GM12874 (cell line): ENCODE measurements around the gene PIGQ.

Experiments
- TF ChIP-seq, protein P1 (sequence below): IDR thresholded peaks from 2 replicates; pipeline ENCODE4 v1.5.1; 2011; ENCODE audit warnings: low read depth, mild to moderate bottlenecking, control low read depth, low read length, moderate library complexity; ENCODE audit not compliant: insufficient read depth

Gene PIGQ

DNA sequence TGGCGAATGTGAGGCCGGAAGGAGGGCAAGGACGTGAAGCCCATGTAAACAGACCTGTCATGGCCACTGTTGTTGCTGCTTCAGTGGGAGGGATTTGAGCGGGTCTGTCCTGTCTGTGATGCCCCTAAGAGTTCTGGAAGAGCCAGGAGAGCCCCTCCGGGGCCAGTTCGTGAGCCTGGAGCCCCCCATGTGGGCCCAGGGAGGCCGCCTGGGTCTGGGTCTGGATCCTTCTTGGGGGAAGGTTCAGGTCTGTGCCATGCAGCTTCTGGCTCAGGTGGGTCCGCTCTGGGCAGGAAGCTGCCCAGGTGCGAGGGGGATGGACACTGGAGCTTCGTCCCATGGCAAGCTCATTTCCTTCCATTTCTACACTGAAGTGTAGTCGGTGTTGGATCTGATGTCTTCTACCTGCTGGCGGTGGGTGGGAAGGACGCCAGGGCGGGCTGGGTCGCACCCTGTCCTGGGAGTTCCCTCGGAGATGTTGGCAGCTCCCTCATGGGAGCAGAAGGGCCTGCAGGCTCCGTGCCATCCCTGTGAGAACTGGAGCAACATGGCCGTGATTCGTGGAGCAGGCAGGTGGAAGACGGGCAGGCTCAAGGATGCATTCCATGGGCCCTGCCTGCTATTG lies 49.8 kb downstream of the PIGQ start:
- TF ChIP-seq, protein P1, sequence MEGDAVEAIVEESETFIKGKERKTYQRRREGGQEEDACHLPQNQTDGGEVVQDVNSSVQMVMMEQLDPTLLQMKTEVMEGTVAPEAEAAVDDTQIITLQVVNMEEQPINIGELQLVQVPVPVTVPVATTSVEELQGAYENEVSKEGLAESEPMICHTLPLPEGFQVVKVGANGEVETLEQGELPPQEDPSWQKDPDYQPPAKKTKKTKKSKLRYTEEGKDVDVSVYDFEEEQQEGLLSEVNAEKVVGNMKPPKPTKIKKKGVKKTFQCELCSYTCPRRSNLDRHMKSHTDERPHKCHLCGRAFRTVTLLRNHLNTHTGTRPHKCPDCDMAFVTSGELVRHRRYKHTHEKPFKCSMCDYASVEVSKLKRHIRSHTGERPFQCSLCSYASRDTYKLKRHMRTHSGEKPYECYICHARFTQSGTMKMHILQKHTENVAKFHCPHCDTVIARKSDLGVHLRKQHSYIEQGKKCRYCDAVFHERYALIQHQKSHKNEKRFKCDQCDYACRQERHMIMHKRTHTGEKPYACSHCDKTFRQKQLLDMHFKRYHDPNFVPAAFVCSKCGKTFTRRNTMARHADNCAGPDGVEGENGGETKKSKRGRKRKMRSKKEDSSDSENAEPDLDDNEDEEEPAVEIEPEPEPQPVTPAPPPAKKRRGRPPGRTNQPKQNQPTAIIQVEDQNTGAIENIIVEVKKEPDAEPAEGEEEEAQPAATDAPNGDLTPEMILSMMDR = no peak

DNA sequence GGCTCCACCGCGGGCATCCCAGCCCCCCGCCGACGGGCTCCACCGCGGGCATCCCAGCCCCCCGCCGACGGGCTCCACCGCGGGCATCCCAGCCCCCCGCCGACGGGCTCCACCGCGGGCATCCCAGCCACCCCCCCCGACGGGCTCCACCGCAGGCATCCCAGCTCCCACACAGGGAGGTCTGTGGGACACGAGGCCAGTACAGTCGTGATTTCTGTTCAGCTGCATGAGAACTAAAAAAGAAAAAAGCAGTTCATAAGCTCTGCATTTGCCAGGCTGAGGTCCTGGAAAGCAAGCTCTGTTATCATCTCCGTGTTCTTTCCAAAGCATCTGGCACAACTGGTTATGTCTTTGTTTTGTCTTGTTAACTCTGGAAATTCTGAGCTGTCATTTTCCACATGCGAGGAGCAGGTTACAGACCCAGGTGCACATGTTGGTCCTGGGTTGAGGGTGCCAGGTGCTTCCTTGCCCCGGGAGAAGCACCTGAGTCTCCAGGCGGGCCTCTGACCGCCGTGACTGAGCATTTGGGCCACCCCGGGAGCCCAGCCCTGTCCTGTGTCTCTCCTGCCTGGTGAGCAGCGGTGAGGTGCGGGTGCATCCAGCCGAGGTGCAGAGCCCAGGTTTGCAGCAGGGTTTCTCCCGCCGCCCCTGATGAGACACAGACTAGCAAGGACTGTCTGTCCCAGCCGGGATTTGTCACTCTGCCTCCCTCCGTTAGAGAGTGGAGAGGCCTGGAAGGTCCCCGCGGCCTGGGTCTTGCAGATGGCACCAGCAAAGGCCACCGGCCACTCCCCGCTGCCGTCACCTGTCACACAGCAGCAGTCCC lies 51.1 kb downstream of the PIGQ start:
- TF ChIP-seq, protein P1 = no peak

DNA sequence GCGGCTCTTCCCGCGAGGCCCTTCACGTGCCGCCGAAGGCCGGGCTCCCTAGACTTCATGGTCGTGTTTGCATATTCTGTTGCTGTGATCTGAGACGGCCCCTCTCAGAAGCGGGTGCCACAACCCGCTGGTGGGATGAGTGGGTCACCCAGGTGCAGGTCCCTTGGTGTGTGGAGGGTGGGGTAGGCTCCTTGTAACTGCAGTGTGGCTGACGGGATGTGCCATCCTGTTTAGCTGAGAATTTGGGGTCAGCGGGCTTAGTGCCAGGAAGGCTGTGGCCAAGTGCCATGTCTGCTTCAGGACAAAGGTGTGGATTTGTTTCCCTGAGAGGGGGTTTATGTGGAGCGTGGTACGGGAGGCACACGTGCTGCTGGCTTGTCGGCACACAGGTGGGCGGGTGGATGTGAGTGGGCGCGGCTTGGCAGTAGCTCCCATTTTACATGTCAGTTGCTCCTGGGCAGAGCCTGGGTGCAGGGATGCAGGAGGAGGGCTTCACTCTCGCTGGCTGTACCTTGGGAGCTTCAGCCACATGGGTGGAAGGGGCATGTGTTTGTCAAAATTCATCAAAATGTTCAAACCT lies 51.8 kb downstream of the PIGQ start:
- TF ChIP-seq, protein P1 = no peak

DNA sequence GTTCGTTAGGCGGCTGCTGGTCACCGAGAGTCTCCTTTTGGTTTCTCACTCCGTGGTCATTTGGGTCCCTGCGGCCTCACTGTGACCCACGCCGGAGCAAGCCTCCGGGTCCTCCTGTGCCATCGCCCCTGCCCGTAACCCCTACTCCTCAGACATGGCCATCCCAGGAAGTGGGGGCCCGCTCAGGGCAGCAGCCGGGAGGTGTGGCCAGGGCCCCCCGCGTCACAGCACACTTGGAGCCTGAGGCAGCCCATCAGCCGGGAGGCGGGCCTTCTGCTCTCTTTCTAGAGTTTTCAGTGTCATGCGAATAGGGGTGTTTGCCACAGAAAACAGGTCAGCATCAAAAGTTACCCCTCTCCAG lies 53.1 kb downstream of the PIGQ start:
- TF ChIP-seq, protein P1 = no peak

DNA sequence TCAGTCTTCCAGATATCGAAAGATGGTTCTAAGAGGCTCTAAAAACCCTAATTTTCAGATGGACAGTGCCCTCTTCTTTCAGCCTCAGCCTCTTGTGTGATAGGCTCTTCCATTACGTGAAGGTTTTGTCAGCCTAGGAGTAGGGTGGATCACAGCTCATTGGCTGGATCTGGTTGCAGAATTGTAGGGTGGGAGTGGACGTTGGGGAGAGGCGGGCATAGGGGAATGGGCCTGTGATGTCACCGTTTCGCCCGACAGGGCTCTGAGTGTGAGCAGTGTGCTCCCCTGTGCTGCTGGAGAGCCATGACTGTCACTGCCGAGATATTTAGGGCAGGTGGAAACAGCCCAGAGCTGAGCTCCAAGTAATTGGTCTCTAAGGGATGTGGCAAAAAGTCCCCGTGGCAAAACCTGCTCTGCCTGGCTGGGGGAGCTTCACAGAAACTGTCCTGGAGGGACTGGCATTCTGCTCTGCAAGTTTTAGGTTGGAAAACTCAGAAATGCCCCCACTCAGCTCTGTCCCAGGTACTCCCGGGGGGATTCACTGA lies 54.8 kb downstream of the PIGQ start:
- TF ChIP-seq, protein P1 = no peak

DNA sequence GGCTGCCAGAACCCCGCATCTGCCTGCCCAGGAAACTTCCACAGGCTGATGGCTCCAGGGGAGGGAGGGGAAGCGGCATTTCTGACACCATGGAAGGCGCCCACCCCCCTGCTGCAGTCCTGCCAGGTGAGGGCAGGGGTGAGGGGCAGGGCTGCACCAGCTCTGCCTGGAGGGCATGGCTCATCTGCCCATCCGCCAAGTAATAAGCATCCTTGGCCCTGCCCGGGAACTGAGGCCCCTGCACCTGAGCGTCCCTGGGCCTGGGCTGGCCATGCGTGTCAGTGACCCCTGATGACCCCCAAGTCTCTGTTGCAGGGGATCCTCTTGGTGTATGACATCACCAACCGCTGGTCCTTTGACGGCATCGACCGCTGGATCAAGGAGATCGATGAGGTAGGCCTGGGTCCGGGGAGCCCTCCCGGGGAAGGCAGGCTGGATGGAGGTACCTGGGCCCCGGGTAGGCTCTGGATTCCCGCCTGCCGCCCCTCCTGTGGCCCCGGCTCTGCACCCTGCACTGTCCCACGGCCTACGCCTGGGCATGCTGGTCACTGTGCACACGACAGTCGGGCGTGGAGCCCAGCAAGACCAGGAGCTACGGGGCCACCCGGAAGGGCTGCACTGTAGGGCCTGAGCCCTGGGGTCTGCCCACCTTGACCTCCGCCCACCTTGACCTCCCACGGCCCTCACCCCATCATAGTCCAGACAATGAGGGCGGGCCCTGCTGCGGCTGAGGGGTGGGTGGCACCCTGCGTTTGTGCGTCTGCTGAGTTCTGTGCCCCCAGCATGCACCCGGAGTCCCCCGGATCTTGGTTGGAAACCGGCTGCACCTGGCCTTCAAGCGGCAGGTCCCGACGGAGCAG lies 55.6 kb downstream of the PIGQ start:
- TF ChIP-seq, protein P1 = no peak
